Stimulated activated CD8-positive, alpha-beta memory T cell treated with anti-CD3 and anti-CD28 coated beads, Interleukin-4, amount 100 ng/mL, for 4 hours (primary cell): ENCODE results near the gene LHX4.
A peak's percentile ranks its signal among the peaks of the same experiment; 100 is the strongest.

Experiments used
- DNase-seq, 2 donors: peaks; one replicate each; pipeline ENCODE4 v3.0.0-alpha.2; 2020; ENCODE audit warnings: low read depth in 2 of 2, low spot score in 1 of 2

LHX4 gene

GRCh38 chr1:180241716-180242544 lies 11.9 kb downstream of the LHX4 start:
- no peak for DNase-seq

GRCh38 chr1:180243517-180244221 lies 13.6 kb downstream of the LHX4 start:
- DNase-seq = no peak

- DNase-seq = no peak
Measured at GRCh38 chr1:180244840-180245239, 14.8 kb downstream of the LHX4 start.

DNA sequence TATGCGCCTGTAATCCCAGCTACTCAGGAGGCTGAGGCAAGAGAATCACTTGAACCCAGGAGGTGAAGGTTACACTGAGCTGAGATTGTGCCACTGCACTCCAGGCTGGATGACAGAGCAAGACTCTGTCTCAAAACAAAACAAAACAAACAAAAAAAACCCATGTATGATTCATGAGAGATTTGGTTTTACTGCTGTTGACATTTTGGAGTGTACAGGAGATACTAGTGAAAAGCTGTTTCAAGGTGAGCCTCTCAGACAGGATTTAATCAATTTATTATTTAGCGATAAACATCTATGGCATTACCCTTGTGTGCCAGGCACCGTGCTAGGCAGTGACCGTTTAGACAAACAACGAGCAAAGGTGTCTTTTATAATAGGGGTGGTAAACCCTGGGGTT lies 16.5 kb downstream of the LHX4 start:
- DNase-seq = no peak

GRCh38 chr1:180247061-180247460 lies 17.0 kb downstream of the LHX4 start:
- no peak for DNase-seq

GRCh38 chr1:180247580-180247979 lies 17.5 kb downstream of the LHX4 start:
- DNase-seq = no peak

DNA sequence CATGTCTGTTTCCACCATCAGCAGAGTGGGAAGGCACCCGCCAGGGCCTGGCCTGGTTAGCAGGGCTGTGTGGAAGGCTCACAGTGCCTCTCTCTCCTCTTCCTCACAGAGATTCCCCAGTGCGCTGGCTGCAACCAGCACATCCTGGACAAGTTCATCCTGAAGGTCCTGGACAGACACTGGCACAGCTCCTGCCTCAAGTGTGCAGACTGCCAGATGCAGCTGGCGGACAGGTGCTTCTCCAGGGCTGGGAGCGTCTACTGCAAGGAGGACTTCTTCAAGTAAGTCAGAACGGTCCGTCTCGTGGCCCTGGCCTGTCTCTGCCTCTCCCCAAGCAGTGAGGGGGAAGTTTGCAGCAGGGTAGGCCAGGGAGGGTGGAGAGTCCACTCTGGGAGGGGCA lies 18.1 kb downstream of the LHX4 start:
- DNase-seq = no peak

GRCh38 chr1:180248731-180249681 lies 18.9 kb downstream of the LHX4 start:
- no peak for DNase-seq

DNA sequence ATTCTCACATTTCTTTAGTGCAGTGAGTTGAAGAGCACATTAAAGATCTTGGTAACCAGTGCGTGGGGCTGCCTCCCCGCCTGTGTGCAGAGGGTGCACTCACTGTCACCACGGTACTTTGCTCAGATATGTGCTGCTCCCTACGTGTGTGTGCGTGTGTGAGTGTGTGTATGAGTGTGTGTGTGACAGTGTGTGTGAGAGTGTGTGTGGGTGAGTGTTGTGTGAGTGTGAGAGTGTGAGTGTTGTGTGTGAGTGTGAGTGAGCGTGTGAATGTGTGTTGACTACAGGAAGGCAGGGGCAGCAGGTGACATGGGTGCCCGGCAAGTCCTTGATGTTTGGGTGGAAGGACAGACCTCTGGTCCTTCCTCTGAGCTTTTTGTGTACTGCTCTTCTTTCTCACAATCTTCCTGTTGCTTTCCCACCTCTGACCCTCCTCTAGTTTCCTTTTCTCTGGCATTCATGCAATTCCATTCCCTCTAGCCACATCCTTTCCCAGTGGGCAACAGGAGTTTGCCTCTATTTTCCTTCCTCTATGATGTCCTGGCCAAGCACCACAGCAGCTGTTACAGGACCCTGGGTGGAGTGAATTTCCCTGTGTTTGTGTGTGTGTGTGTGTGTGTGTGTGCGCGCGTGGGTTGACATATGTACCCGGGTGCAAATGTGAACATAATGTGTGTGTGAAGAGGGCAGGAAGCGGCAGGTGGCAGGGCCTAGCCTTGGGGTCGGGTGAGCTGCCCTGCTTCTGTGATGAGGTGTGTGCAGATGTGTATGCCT lies 19.8 kb downstream of the LHX4 start:
- no peak for DNase-seq

GRCh38 chr1:180250499-180250770 lies 20.4 kb downstream of the LHX4 start:
- no peak for DNase-seq

GRCh38 chr1:180250883-180251509 lies 20.9 kb downstream of the LHX4 start:
- no peak for DNase-seq

- no peak for DNase-seq
Measured at GRCh38 chr1:180251526-180252305, 21.7 kb downstream of the LHX4 start.

DNA sequence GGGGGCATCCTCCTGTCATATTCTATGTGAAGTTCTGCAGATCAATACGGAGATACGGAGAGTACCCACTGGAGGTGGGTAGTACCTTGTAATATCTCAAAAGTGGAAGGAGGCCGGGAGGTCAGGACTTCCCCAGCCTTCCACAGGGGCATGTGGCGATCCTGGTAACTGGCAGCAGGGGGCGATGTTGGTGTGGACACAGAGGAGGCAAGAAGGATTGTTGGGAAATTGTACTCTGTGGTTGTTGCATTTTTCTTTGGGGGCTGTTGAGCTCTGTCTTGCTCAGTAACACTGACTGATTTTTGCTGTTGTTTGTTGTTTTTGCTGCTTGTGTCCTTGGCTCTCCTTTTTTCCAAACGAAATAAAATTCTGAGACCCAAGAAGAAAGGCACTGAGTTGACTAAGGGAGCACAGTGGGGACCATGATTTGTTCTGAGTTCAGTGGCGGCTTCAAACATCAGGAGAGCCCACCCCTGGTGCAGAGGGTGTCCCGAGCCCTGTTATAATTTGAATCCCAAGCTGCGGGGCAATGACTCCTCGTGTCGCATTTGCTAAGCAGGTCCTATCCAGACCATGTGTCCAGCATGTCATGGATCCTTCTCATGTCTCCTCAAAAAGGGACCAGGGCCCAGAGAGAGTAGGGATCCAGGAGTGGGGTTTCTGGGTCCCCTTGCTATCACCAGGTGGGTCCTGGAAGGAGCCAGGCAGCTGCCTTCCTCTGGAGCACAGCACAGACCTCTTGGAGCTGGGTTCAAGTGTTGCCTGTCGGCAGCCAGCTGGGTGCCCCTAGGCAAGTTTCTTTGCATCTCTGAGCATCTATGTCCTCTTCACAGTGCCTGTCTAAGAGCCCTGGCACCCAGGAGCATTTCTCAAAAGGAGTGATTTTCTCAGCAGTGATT lies 22.8 kb downstream of the LHX4 start:
- DNase-seq = peak; percentile 27 to 42

- no peak for DNase-seq
Measured at GRCh38 chr1:180253585-180254495, 23.8 kb downstream of the LHX4 start.

DNA sequence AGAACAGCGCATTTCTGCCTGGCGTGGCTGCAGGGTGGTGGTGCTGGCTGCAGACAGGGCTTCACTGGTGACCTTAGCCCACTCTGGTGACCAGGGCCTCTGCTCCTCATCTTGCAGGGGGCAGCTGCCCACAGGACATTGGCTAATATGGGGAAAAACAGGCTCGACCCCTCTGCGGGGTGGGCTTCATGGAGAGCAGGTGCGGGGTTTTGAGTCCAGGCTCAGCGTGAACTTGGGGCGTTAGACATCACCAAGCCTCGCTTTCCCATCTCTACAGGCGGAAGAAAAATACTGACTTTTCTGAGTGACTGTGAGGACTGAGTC lies 24.4 kb downstream of the LHX4 start:
- no peak for DNase-seq

- DNase-seq = no peak
Measured at GRCh38 chr1:180254854-180255253, 24.8 kb downstream of the LHX4 start.

DNA sequence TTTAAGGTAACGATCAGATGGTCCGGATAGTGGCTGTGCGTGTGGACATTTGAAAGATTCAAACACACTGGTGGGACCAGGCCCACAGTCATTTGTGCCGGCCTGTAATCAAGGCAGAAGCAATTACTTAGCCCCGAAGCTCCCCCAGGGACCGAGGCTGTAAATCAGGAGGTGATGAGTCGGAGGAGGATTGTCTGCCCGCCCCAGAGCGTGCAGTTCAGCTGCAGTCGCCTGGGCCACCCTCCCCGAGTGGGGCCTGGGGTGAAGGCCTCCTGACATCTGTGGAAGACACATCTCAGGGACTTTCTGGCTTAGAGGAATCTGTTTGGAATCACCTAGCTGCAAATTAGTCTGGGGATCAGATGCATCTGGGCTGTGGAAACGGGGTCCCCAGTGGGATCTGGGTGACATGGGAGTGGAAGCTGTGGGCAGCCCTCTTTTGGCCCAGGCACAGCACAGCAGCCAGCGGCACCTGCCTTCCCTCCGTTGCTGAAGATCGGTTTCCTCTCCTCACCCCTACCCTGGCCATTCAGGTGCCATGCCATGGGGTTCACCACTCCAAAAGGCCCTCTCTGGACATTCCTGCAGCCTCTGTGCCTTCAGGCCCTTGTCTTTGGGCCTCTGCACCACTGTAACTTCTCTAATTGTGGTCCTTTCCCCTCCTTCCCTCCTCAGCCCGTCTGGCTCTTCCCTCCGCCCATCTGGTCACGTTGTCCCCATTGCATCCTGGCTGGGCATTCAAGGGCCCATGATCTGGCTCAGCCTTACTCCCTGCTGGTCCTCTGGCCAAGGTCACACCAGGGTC lies 25.7 kb downstream of the LHX4 start:
- no peak for DNase-seq
